K562 (cell line): ENCODE results near the gene MND1.

Experiments used
- MECOM ChIP-seq: fragments of 250-450 bp; sonication (Bioruptor Pico); IDR thresholded peaks from 2 replicates; pipeline ENCODE4 v1.8.0; 2022; ENCODE audit warnings: inconsistent platforms
- ZBTB33 ChIP-seq: sonication (generic); formaldehyde crosslinking; IDR thresholded peaks from 2 replicates; pipeline ENCODE4 v1.8.1; 2023; ENCODE audit warnings: mild to moderate bottlenecking, missing genetic modification reagents
- TF ChIP-seq, protein P1 (sequence below), 3 experiments: IDR thresholded peaks in 2 of 3; conservative IDR thresholded peaks in 1 of 3; 2 replicates each; pipeline ENCODE4 v1.5.1; 2011 to 2012; ENCODE audit warnings: low read length in 3 of 3, mild to moderate bottlenecking in 3 of 3, control low read depth in 2 of 3, improper control_type of control experiment in 1 of 3, inconsistent platforms in 1 of 3, low read depth in 1 of 3, mixed read lengths in 1 of 3, moderate library complexity in 1 of 3; ENCODE audit not compliant: insufficient read depth in 2 of 3

- no peak for TF ChIP-seq MECOM (CRISPR knock-in tag)
- TF ChIP-seq, protein P1, sequence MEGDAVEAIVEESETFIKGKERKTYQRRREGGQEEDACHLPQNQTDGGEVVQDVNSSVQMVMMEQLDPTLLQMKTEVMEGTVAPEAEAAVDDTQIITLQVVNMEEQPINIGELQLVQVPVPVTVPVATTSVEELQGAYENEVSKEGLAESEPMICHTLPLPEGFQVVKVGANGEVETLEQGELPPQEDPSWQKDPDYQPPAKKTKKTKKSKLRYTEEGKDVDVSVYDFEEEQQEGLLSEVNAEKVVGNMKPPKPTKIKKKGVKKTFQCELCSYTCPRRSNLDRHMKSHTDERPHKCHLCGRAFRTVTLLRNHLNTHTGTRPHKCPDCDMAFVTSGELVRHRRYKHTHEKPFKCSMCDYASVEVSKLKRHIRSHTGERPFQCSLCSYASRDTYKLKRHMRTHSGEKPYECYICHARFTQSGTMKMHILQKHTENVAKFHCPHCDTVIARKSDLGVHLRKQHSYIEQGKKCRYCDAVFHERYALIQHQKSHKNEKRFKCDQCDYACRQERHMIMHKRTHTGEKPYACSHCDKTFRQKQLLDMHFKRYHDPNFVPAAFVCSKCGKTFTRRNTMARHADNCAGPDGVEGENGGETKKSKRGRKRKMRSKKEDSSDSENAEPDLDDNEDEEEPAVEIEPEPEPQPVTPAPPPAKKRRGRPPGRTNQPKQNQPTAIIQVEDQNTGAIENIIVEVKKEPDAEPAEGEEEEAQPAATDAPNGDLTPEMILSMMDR (IDR thresholded peaks at IDR 0.05 in 2 of 3, conservative IDR thresholded peaks at IDR 0.05 in 1 of 3; ENCODE audit: insufficient read depth in 2 of 3, low read depth in 1 of 3, low read length in 3 of 3): no peak
- TF ChIP-seq ZBTB33: no peak
Observed at GRCh38 chr4:153433754-153434105, 89.2 kb downstream of the MND1 start.
